Glomerular visceral epithelial cell (primary cell): ENCODE data around the gene OR10P1.

Experiments
- DNase-seq: peaks from one replicate; pipeline ENCODE4 v3.0.0-alpha.2; 2016; ENCODE audit errors: extremely low spot score

Gene OR10P1

GRCh38 chr12:55651299-55651683, 14.6 kb downstream of the OR10P1 start:
- DNase-seq: no peak

GRCh38 chr12:55652352-55652751, 15.7 kb downstream of the OR10P1 start:
- DNase-seq: no peak

GRCh38 chr12:55653031-55653430, 16.3 kb downstream of the OR10P1 start:
- no peak for DNase-seq

GRCh38 chr12:55654511-55655214, 18.0 kb downstream of the OR10P1 start:
- no peak for DNase-seq

GRCh38 chr12:55657212-55657611, 20.5 kb downstream of the OR10P1 start:
- DNase-seq: no peak

- no peak for DNase-seq
Measured at GRCh38 chr12:55658212-55658611, 21.5 kb downstream of the OR10P1 start.

- DNase-seq: no peak
Measured at GRCh38 chr12:55658635-55659391, 22.1 kb downstream of the OR10P1 start.

- DNase-seq: peak; percentile 9
Measured at GRCh38 chr12:55659486-55660385, 23.0 kb downstream of the OR10P1 start.

GRCh38 chr12:55663391-55663790, 26.7 kb downstream of the OR10P1 start:
- DNase-seq: no peak

- DNase-seq: no peak
Measured at GRCh38 chr12:55664826-55665225, 28.1 kb downstream of the OR10P1 start.

GRCh38 chr12:55666508-55666907, 29.8 kb downstream of the OR10P1 start:
- DNase-seq: no peak

GRCh38 chr12:55670276-55670675, 33.6 kb downstream of the OR10P1 start:
- no peak for DNase-seq

- no peak for DNase-seq
Measured at GRCh38 chr12:55671746-55672145, 35.1 kb downstream of the OR10P1 start.

GRCh38 chr12:55673638-55674037, 36.9 kb downstream of the OR10P1 start:
- DNase-seq: no peak

GRCh38 chr12:55675666-55676065, 39.0 kb downstream of the OR10P1 start:
- DNase-seq: no peak

- no peak for DNase-seq
Measured at GRCh38 chr12:55676707-55677106, 40.0 kb downstream of the OR10P1 start.

GRCh38 chr12:55679691-55680090, 43.0 kb downstream of the OR10P1 start:
- no peak for DNase-seq

- DNase-seq: peak; percentile 76
Measured at GRCh38 chr12:55681142-55682077, 44.7 kb downstream of the OR10P1 start.

GRCh38 chr12:55682087-55682796, 45.5 kb downstream of the OR10P1 start:
- DNase-seq: no peak

GRCh38 chr12:55683676-55684075, 47.0 kb downstream of the OR10P1 start:
- no peak for DNase-seq
